NCI-H187 treated with DMSO at 0.1 percent for 48 hours (cell line): ENCODE measurements around the gene STX8.

Source experiments
- DNase-seq: peaks from one replicate; lab custom pipeline; 2025; lab: John Stamatoyannopoulos, UW

Gene STX8

DNA sequence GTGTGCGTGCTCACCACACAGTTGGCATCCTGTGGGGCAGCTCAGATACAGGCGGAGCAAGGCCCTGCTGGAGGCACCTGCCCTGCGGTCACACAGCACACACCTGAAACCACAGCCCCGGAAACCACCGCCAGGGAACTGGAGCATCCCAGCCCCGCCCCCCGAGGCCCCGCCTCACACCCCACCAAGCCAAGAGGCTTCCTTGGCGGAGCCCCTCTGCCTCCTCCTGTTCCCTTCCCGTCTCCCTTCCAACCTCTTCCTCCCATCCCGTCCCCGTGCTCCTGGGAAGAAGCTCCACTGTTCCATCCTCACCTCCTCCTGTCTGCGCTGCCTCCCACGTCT lies 348.9 kb downstream of the STX8 start:
- no peak for DNase-seq

GRCh38 chr17:9226130-9226793 lies 349.4 kb downstream of the STX8 start:
- no peak for DNase-seq

- DNase-seq, result no peak
Observed at GRCh38 chr17:9225305-9226101, 350.1 kb downstream of the STX8 start.

- DNase-seq, result no peak
Observed at GRCh38 chr17:9224485-9224884, 351.1 kb downstream of the STX8 start.

DNA sequence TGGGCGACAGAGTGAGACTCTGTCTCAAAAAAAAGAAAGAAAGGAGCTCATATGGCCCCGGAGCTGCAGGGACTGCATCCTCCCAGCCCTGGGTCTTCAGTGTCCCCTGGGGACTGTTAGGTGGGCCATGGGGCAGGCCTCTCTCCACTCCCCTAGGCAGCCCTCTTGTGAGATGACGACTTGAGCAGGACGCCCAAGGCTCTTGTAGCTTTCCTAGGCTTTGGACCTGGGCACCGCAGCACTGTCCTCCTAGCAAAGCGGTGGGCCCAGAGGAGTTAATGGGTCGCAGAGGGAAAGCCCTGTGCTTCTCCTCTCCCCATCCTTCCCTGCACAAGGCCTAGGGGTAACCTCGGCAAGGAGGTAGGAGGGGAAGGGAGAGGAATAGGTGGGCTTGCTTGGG lies 352.1 kb downstream of the STX8 start:
- no peak for DNase-seq

DNA sequence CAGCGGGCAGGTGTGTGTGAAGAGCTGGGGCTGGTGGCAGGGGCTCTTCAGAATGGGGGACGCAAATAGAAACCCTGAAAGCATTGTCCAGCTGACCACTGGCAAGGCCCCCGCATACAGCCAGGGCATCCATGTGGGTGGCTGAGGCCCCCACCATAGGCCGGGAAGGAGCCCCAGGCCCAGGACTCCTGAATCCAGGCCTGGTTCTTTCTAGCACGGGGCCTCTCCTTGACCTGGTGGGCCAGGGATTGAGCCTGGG lies 353.8 kb downstream of the STX8 start:
- DNase-seq, result no peak

DNA sequence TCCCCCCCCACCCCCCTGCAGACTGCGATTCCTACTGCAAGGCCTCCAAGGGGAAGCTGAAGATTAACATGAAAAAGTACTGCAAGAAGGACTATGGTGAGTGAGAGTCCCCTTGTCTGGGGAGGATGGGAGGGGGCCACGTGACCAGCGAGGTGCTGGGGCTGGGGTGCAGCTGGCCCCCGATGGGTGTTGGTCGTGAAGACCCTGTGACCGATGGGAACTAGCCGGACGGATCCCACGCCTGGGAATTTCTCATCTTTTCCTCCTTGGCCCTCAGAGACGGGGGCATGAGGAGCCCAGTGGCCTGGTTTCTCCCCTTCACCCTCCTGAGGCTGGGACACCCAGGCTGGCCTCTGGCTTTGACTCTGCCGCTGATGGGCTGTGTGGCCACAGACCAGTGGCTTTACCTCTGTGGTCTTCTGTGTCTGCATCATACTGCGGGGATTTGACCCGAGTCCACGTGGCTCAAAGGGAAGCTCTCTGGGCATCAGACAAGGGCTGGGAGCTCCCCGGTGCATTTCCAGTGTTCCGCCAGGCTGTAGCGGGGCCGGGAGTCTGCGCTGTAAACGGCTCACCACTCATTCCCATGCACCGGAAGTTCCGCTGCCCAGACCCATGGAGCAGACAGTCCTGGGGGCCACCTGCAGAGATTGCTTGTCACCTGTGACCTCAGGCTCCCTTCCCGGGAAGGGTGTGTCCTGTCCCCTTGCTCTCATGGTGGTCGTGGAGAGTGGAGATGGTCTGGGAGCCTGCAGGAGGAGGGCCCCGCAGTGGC lies 354.3 kb downstream of the STX8 start:
- no peak for DNase-seq

DNA sequence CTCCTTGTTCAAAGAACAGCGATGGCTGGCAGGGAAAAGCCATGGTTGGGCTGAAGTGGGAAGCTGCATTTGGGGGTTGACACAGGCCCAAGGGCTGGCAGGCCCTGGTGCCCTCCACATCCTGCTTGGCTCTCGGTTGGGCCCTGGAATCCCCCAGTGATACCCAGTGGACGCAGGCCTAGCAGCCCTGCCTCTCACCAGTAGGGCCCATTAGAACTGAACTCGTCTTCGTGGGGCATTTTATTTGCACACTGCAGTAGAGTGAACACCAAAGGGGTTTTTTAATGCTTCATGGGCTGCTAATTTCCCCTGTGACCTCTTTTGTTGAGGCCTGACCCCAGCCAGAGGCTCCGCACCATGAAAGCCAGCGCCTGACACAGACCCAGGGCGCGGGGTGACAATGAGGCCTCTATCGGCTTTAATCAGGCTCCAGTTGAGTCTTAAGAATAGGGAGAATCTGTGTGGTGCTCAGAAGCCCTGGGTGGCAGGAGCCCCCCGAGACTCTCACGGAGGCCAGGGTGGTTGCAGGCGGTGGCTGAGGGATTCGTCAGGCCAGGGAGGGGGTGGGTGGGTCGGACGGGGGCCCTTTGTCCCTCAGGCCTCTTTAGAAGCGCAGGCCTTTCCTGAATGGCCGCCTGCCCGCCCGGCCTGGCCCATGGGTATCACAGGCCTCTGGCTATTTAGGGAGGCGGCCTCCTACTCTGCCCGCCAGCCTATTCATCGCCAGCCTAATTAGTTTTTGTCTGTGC lies 355.0 kb downstream of the STX8 start:
- DNase-seq, result no peak

GRCh38 chr17:9219631-9220397 lies 355.8 kb downstream of the STX8 start:
- no peak for DNase-seq

DNA sequence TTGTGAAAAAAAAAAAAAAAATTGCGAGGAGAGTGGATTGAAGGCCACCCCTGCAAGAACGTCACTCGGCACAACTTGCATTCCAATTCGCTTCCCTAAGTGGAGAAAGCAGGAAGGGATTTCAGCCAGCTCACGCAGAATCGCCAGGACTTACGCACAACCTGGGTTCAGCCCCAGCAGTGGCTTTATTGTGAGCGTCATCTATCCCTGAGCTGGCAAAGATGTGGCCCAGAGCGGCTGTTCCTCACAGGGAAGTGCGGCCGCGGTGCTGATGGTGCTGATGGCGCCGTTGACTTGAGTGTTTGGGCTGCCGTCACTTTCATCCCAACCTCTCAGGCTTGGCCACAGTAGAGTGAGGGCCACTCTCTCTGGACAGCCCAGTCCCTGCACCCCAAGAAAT lies 356.7 kb downstream of the STX8 start:
- DNase-seq, result no peak

DNA sequence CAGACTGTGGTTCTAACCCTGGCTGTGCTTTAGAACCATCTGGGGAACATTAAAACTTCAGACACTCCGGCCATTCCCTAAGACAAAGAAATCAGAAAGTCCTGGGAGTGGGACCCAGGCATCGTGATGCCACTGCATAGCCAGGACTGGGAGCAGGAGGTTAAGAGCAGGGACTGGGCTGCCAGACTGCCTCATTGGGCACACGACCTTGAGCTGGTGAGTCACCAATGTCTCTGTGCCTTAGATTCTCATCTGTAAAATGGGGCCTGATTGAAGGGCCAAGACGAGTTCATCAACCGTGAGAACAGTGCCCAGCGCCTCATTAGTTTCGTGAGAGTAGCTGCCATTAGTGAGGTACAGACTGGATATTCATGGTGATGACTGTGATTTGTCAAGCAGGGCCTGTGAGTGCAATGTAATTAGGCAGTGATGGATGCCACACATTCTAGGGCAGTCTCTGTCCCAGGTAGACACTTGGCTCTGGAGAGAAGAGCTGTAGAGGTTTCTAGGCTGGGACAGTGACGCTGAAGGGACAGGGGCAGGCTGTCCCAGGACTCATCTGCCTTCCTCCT lies 357.5 kb downstream of the STX8 start:
- DNase-seq, result no peak

DNA sequence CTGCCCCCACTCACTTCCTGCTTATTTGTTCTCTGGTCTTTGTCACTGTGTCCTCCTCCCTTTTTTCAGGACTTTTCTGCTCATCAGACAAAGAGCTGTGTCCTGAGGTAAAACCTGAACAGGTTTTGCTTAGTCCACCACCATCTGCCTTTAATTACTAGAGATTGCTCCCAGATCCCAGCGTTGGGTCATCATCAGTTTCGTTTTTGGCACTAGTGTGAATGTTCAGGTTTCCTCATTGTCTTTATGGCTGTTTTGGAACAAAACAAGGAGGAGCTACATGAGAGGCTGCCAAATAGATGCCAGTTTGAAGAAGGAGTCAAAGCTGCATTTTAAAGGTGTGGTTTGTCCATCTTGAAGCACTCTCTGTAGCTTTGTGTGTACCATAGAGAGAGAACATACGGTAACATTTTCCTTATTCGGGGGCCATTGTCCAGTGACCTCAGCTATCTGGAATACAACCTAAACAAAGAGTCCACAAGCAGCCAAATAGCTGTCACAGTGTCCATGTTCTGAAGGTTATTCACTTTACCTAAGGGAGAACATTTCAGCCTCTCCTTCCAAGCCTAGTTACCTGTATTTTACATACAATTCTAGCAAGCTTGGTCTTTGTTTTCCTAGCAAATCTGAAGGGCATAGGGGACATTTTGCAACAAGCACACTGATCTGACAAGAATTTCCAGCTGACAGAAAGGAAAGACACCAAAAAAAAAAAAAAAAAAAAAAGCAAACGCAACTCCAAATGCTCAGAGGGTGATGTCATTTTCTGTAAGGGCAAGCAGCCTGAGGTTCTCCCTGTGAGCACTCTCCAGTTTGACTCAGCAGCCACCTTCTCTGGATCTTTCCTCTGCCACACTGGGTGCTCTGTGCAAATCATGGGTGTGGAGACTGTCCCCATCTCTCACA lies 358.2 kb downstream of the STX8 start:
- no peak for DNase-seq

GRCh38 chr17:9215465-9215864 lies 360.2 kb downstream of the STX8 start:
- no peak for DNase-seq

DNA sequence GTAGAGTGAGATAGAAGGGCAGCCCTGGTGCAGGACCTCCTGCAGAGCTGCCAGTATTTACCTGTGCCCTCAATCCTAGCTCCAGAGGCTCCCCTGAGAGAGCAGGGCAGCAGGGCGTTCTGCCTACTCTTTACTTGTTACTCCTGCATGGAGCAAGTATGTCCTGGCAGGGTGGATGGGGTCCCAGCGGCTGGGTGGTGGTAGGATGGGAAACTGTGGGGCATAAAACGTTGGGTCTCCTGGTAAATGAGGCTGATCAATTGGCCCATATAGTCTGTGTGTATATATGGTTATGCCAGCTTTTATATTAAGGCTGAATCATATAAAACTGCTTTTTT lies 362.3 kb downstream of the STX8 start:
- no peak for DNase-seq

GRCh38 chr17:9212376-9213302 lies 363.0 kb downstream of the STX8 start:
- no peak for DNase-seq

DNA sequence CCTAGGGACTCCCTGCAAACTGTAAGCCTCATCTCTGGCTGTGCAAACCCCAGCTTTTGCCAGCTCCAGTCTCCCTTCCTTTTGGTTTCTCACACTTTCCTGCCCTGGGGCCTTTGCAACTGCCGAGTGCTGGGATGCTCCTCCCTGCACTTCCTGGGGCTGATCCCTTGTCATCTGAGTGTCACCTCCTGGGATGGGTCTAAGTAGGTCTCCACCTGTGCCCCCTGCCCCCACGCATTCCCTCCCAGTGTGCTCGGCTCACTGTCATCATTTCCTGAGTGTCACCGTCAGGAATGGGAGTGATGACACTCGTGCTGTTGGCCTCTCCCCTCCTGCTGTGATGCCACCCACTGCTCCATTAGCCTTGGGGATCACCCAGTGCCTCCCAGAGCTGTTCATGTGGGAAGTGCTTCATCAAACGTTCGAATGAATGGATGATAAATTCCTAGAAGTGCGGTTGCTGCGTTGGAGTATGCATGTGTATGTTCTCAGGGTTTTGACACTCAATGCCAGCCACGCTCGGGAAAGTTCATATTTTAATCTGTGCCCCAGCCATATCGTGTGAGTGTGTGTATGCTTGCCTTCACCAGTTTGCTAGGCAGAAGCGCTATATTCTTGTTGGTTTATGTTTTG lies 364.4 kb downstream of the STX8 start:
- DNase-seq, result no peak

GRCh38 chr17:9209781-9210370 lies 365.7 kb downstream of the STX8 start:
- no peak for DNase-seq

- no peak for DNase-seq
Observed at GRCh38 chr17:9209347-9209746, 366.3 kb downstream of the STX8 start.
